GM12878 (cell line): ENCODE results near the gene INSYN2B. TPM values are rescaled to one million over a fixed set of nuclear protein-coding genes. Genes with fewer than 3 reads are reported as not detected.

Experiments
- ATAC-seq: fragments of 200-7000 bp; cut with Tn5 transposase; 3 replicates; pipeline ENCODE4 v1.9.1; 2020; ENCODE audit warnings: mild to moderate bottlenecking, moderate library complexity
- BruUV-seq: library from RNA; stranded (reverse); fragments of 400-500 nt; replicated peaks from 2 replicates; lab custom pipeline; 2021; lab: Mats Ljungman, UMichigan
- CTCF ChIA-PET: fragments of 300-600 bp; sonication (Branson Sonifier 250); formaldehyde crosslinking; extraction: SDS; loops from one replicate; lab custom pipeline; 2021; ENCODE audit warnings: inconsistent platforms; lab: Yijun Ruan, JAX
- POLR2A ChIA-PET: fragments of 350-600 bp; formaldehyde crosslinking; extraction: SDS; loops from one replicate; lab custom pipeline; 2021; ENCODE audit warnings: inconsistent platforms; lab: Charles Lee
- RAD21 ChIA-PET: fragments of 300-600 bp; sonication (Branson Sonifier 250); formaldehyde crosslinking; loops from one replicate; lab custom pipeline; 2023; ENCODE audit warnings: antibody characterized with exemption; ENCODE audit not compliant: unreplicated experiment; lab: Charles Lee
- SMC1A ChIA-PET: fragments of 300-600 bp; sonication (Branson Sonifier 250); formaldehyde crosslinking; loops from one replicate; lab custom pipeline; 2023; ENCODE audit not compliant: unreplicated experiment, uncharacterized antibody; lab: Charles Lee
- DNase-seq: peaks from one replicate; pipeline ENCODE4 v3.0.0-alpha.2; 2011; ENCODE audit warnings: low read depth, low spot score
- FAIRE-seq: peaks from 3 replicates; lab custom pipeline; 2011; peaks lifted over from hg19 to GRCh38; lab: Jason Lieb, UNC
- H2AFZ ChIP-seq: 2 replicates; pipeline ENCODE4 v1.6.0; 2011; ENCODE audit warnings: low read depth, low read length, control low read depth; ENCODE audit not compliant: control insufficient read depth
- H3K27ac ChIP-seq: 2 replicates; pipeline ENCODE4 v1.5.1; 2011; ENCODE audit warnings: control low read depth; ENCODE audit not compliant: control insufficient read depth, insufficient read depth
- H3K27me3 ChIP-seq, 2 experiments: replicated peaks in 1 of 2; 2 replicates each; pipeline versions ENCODE4 v1.6.0 to v1.6.1; 2011; ENCODE audit warnings: low read length in 1 of 2; ENCODE audit not compliant: control insufficient read depth in 2 of 2, insufficient read depth in 2 of 2
- H3K36me3 ChIP-seq, 2 experiments: 2 replicates each; pipeline ENCODE4 v1.5.1; 2011; ENCODE audit warnings: low read length in 1 of 2; ENCODE audit not compliant: control insufficient read depth in 2 of 2, insufficient read depth in 2 of 2
- H3K4me1 ChIP-seq: 2 replicates; pipeline ENCODE4 v1.6.1; 2011; ENCODE audit warnings: mild to moderate bottlenecking, low read length, moderate library complexity, mixed read lengths; ENCODE audit not compliant: control insufficient read depth, insufficient read depth
- H3K4me2 ChIP-seq: 2 replicates; pipeline ENCODE4 v1.6.0; 2011; ENCODE audit warnings: control low read depth; ENCODE audit not compliant: control insufficient read depth, insufficient read depth
- H3K4me3 ChIP-seq: fragments of 200-600 bp; sonication (generic); 2 replicates; pipeline ENCODE4 v1.5.1; 2016
- H3K79me2 ChIP-seq: 2 replicates; pipeline ENCODE4 v1.6.0; 2011; ENCODE audit warnings: low read length; ENCODE audit not compliant: control insufficient read depth, insufficient read depth
- H3K9ac ChIP-seq: 2 replicates; pipeline ENCODE4 v1.8.0; 2011; ENCODE audit warnings: low read length, control low read depth, mixed read lengths; ENCODE audit not compliant: control insufficient read depth, insufficient read depth
- H3K9me3 ChIP-seq: replicated peaks from 3 replicates; pipeline ENCODE4 v1.5.1; 2011; ENCODE audit warnings: mild to moderate bottlenecking, low read length; ENCODE audit not compliant: control insufficient read depth, insufficient read depth
- H4K20me1 ChIP-seq: 2 replicates; pipeline ENCODE4 v1.6.0; 2011; ENCODE audit not compliant: control insufficient read depth, insufficient read depth
- ZBTB4 ChIP-seq: fragments of 450-650 bp; formaldehyde crosslinking; IDR thresholded peaks from 2 replicates; pipeline ENCODE4 v1.4.0; 2022; ENCODE audit warnings: mild to moderate bottlenecking, moderate library complexity
- WGBS: methylation state at CpG from one replicate; pipeline ENCODE4 v1.1.6; 2016; ENCODE audit warnings: low lambda C conversion rate; ENCODE audit not compliant: insufficient replicate concordance, insufficient coverage; ENCODE audit errors: missing lambda C conversion rate; 5-methylcytosine and 5-hydroxymethylcytosine counted together
- in situ Hi-C: fragments of 300-500 bp; cut with MboI; formaldehyde crosslinking; loops from 9 replicates; pipeline ENCODE4 v1.14.3; 2018; ENCODE audit warnings: mixed read lengths
- intact Hi-C: fragments of 100-400 bp; cut with micrococcal nuclease; formaldehyde crosslinking; loops from one replicate; pipeline ENCODE4 v1.14.2; 2022; ENCODE audit not compliant: unreplicated experiment
- polyA plus RNA-seq, 11 experiments: library from polyadenylated mRNA; depleted of rRNA in 4 of 11; unstranded in 6 of 11; stranded (reverse) in 5 of 11; fragments of >200 nt; fragmentation: Nextera tagmentation in 4 of 11; fragmentation: Illumina TruSeq in 1 of 11; extraction: Ambion mirVana in 4 of 11; extraction: Trizol in 1 of 11; gene quantifications; 1 replicate in 1 of 11; 2 replicates in 10 of 11; pipeline versions ENCODE4 v1.2.1 to v1.2.3, GENCODE V29; 2011 to 2016; ENCODE audit warnings: inconsistent platforms in 2 of 11, missing spikeins in 2 of 11, low read depth in 1 of 11
- total RNA-seq, 4 experiments: library from RNA; depleted of rRNA in 3 of 4; stranded (reverse); fragments of >200 nt in 3 of 4; fragmentation: Illumina TruSeq in 1 of 4; extraction: Trizol in 1 of 4; gene quantifications; 2 replicates each; pipeline versions ENCODE4 v1.2.1 to v1.2.3, GENCODE V29; 2013 to 2021
- TF ChIP-seq, protein P1 (sequence below): fragments of 450-650 bp; IDR thresholded peaks from 2 replicates; pipeline ENCODE4 v1.6.1; 2016; ENCODE audit warnings: mild to moderate bottlenecking, moderate library complexity, borderline replicate concordance

The INSYN2B gene
- total and polyA plus RNA-seq, 10 of the 15 experiments (the other 5 are each of a cell fraction or from before 2014, with no cell fraction given) = 0.05 to 0.27 (median 0.13) TPM; not detected in 7

DNA sequence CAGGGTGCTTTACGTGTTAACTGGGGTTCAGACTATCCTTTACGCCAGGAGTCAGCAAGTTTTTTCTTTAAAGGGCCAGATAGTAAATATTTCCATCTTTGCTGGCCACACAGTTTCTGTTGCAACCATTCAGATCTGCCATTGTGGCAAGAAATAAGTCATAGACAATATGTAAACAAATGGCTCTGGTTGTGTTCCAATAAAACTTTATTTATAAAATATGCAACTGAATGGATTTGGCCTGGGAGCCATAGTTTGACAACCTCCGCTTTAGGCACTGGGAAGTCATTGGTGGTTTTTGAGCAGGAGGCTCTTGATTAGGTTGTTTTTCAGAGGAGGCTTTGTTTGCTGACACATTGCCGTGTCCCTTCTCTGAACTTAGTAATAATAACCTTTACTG is 90.7 kb downstream of the INSYN2B start:
- Histone ChIP-seq H3K36me3 (peaks cover 7 to 21% of the 10 kb centered on the region in 2 experiments), H3K27me3 (no peaks in the 10 kb centered on the region), H2AFZ (no peak overlapping the region), H3K9ac (no peak overlapping the region), H3K9me3 (no peaks in the 10 kb centered on the region), H3K79me2 (no peaks in the 10 kb centered on the region), H3K4me1 (no peaks in the 10 kb centered on the region; the same call in 1 of the 2 replicates), H4K20me1 (no peaks in the 10 kb centered on the region; the same call in 1 of the 2 replicates), H3K4me3 (no peak overlapping the region), H3K27ac (no peak overlapping the region), H3K4me2 (no peak overlapping the region)
- RAD21 ChIA-PET = no interaction called here
- POLR2A ChIA-PET = no interaction called here
- intact Hi-C loops (no loop called here), in situ Hi-C loops (no loop called here)
- WGBS = 98% methylated on average over 4 of the region's 4 CpGs
- no peak for FAIRE-seq
- SMC1A ChIA-PET = no interaction called here
- BruUV-seq = no TSS peak
- DNase-seq = no peak
- CTCF ChIA-PET = interaction anchor here (0.6 kb wide), 1 partner anchor 1008 kb away, joined by 3 read pairs; no protein-coding TSS in a partner anchor
- TF ChIP-seq, protein P1, sequence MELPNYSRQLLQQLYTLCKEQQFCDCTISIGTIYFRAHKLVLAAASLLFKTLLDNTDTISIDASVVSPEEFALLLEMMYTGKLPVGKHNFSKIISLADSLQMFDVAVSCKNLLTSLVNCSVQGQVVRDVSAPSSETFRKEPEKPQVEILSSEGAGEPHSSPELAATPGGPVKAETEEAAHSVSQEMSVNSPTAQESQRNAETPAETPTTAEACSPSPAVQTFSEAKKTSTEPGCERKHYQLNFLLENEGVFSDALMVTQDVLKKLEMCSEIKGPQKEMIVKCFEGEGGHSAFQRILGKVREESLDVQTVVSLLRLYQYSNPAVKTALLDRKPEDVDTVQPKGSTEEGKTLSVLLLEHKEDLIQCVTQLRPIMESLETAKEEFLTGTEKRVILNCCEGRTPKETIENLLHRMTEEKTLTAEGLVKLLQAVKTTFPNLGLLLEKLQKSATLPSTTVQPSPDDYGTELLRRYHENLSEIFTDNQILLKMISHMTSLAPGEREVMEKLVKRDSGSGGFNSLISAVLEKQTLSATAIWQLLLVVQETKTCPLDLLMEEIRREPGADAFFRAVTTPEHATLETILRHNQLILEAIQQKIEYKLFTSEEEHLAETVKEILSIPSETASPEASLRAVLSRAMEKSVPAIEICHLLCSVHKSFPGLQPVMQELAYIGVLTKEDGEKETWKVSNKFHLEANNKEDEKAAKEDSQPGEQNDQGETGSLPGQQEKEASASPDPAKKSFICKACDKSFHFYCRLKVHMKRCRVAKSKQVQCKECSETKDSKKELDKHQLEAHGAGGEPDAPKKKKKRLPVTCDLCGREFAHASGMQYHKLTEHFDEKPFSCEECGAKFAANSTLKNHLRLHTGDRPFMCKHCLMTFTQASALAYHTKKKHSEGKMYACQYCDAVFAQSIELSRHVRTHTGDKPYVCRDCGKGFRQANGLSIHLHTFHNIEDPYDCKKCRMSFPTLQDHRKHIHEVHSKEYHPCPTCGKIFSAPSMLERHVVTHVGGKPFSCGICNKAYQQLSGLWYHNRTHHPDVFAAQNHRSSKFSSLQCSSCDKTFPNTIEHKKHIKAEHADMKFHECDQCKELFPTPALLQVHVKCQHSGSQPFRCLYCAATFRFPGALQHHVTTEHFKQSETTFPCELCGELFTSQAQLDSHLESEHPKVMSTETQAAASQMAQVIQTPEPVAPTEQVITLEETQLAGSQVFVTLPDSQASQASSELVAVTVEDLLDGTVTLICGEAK = peak; percentile 77
- no peak for TF ChIP-seq ZBTB4 (CRISPR knock-in tag)
- ATAC-seq = no peak
